Activated CD4-positive, alpha-beta T cell treated with anti-CD3 and anti-CD28 coated beads for 4 hours (primary cell): Measurements from ENCODE around the gene RPS19BP1.
A peak's percentile ranks its signal among the peaks of the same experiment; 100 is the strongest.

Experiments
- DNase-seq, 2 donors: peaks; one replicate each; pipeline ENCODE4 v3.0.0-alpha.2; 2020

RPS19BP1 gene

DNA sequence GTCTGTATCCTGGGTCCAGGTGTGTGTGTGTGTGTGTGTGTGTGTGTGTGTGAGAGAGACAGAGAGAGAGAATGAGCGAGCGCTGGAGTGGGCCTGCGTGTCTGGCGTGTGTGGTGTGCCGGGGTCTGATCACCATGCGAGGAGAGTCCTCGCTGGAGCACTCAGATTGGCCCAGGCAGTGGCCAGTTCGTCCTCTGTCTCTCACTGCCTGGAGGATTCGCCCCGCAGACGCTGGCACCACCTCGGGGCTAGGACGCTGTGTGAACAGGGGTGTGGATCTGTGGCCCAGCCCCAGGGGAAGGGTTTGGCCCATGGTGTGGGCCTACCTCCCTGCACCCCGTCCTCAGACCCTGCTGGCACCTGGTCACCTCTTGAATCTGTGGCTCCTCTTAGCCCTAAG, 26.4 kb upstream of the RPS19BP1 start:
- no peak for DNase-seq

DNA sequence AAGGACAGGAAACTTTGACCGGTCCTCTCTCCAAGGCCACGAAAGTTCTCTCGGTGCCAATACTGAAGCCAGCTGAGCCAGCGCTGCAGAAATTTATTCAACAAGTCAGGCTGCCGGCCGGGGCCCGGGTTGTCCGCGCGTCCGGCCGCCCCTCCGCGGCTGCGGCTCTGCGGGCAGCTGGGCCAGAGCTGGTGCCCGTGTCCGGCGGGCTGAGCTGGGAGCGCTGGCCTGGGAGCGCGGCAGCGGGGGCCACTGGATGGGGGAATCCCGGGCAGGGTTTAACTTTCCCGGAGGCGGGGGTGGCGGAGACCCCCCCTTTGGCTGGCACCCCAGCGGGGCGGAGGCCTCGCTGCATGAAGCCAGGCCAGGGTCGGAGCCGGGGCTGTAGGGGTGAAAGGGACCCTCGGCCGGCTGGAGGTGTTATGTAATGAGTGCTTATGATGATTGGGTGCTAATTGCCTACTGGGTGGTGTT, 25.7 kb upstream of the RPS19BP1 start:
- DNase-seq = no peak

DNA sequence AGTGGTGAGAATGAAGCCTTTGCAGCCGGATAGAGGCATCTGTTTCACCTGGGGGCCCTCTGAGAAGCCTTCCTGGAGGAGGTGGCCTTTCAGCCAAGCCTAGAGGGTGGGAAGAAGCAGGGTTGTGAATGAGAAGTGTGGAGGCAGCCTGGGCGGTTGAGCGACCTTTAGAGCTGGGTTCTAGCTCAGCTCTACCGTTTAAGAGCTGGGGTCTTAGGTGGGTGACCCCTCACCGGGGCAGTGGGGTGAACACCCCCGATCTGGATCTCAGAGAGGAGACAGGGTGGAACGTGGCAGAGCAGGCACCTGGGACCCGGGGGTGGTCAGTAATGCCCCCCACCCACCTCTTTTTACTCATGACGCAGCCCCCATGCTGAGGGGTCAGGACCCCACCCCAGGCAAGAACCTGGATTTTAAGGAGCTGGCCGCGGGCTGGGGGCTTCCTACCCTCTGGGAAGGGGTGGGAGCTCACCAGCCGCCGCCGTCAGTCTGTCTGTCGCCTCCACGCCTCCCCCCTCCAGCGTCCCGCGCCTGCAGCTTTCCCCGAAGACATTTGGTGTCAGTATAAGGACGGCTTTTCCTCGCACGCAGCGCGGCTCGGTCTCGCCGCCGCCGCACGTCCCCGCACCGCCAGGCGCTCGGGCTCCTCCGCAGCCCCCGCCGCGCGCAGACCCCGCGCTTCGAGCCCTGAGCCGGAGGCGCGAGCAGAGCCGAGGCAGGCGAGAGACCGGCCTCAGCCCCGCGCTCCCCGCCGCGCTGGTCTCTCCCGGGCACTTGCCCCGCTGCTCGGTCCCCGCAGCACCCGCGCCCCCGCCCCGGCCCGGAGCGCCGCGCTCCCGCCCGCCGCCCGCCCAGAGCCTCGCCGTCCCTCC, 24.7 kb upstream of the RPS19BP1 start:
- peak; percentile 51 for DNase-seq

DNA sequence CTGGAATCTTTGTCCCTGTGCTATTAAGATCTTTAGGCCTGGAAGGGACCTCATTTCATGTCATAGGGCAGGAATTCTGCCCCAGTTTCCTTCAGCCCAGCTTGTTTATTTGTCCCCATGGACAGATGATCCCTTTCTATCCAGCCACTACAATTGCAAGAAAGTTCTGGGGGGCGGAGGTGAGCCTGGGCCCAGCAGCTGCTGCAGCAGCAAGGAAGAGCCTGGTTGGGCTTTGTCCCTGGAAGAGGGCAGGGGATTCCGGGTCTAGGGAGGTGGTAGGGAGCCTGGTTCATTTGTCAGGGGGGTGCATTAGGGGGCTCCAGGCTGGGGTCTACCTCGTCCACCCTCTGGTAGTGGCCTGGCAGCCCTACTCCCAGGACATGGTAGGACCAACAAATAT, 21.6 kb upstream of the RPS19BP1 start:
- no peak for DNase-seq

DNA sequence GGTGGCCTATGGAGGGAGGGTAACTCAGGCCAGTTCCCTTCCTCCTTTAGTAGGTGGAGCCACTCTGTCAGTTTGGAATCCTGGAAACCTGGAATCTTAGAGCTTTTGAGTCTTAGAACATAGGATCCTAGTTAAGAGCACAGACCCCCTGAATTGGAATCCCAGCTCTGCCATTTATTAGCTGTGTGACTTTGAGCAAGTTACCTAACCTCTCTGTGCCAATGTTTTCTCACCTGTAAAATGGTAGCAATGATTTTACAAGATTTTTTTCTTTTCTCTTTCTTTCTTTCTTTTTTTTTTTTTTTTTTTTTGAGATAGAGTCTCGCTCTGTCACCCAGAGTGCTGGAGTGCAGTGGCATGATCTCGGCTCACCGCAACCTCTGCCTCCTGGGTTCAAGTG, 20.9 kb upstream of the RPS19BP1 start:
- DNase-seq = no peak

DNA sequence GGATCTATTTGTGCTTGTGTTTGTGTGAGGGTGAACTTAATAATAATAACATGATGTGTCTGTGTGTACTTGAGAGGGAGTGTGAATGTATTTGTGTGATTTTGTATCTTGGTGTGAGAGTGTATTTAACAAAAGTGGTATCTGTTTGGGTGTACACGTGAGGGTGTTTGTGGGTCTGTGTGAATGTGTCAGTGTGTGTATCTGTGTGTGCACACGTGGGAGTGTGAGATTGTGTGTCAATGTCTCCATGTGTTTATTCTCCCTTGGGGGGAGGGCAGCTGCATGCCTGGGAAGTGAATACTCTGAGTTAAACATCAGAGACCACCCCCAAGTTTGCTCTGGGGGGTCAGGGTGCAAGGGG, 15.0 kb upstream of the RPS19BP1 start:
- DNase-seq = no peak

DNA sequence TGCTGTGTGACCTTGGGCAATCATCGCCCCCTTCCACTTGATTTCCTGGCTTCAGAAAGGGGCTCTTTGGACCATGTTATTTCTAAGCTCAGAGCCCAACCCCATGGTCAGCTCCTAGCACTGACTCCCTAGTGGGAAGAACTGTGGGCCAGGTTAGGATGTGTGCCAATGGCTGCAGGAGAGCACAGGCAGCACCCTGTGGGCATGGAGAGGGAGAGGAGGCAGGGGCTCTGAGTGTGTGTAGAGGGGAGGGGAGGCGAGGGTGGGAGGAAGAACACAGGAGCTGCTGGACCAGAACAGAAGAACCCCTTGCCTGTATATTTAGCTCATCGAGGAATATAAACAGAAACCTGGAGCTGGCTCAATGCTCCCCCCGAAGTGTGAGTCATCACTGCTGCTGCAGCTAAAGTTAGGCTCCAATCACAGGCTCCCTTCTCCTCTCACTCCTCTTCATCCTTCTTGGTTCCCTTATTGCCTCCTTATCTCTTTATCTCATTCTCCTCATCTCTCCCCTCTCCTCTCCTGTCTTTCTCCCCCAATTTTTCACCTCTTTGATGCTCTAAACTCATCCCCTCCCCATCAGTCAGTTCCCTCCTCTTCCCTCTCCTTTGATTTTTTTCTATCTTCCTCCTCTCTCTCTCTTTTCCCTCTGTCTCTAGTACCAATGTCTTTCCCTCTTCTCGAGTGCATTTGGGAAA, 14.5 kb upstream of the RPS19BP1 start:
- no peak for DNase-seq

DNA sequence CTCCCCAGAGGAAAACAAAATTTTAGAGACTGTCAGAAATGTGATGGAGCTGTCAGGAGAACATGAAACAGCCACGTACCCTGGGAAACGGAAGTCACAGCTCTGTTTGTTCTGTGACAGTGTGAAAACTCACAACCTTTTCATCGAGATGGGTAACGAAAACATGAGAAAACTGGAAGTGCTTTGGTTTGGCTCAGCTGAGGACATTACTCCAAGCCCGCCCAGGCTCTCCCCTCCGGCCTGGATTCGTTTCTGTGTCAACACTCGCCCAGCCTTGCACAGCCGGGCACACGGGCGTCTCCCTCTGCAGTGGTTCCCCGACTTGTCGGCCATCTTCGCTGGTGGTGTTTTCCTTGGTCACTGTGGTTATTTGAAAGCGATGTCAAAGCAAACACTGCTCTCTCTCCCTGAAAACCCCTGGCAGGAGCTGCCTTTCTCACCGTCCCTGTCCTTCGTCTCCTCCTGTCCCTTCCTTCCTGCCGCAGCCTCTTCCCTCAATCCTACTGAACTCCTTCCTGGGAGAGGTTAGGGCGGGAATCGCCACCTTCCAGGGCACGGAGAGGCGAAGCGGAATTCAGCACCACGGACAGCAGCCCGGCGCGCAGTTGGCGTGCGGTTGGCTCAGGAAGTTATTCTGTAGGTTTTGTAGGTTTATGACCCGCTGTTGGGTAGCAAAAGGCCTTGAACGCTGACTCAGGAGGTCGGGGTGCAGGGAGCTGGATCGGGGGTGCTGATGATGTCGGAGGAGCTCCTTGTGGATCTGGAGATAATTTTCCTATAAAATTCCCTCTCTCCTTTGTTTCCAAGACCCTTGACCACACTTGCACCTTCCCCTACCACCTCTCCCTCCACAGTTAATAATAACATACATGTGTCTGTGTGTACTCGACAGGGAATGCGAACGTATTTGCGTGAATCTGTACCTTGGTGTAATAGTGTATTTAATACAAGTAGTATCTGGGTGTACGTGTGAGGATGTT, 13.1 kb upstream of the RPS19BP1 start:
- peak; percentile 56 to 70 for DNase-seq

DNA sequence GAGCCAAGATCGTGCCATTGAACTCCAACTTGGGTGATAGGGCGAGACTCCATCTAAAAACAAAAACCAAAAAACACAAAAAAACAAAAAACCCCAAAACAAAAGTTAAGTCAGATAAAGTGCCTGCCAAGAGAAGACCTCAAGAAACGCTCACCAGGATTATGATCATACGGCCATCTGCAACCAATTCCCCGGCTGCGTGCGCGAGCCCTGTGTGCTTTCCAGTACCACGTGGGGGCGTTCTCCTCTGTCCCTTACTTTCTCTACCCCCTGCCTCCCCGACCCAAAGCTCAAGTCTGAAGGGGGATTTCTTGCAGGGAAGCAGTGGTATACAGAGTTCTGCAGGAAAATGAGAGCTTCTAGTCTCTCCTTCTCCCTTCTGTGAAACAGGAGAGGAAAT, 10.5 kb upstream of the RPS19BP1 start:
- DNase-seq = no peak

DNA sequence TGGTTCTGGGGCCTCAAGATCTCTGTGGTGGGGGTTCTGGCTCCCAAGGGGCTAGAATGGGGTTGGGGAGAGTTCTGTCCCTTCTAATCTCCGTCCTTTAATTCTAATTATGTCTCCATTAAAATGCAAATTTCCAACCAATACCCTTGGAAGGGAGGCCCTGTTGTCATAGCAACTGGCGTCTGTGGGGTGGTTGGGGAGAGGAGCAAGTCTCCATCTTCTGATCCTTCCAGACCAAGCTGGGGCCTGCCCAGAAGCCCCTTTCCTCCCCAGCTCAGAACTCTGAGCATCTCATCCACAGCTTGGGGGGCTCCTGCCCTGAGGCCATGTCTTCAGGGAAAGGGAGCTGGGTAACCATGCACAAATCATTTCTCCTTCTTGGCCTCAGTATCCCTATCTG, 5.4 kb upstream of the RPS19BP1 start:
- DNase-seq = no peak

DNA sequence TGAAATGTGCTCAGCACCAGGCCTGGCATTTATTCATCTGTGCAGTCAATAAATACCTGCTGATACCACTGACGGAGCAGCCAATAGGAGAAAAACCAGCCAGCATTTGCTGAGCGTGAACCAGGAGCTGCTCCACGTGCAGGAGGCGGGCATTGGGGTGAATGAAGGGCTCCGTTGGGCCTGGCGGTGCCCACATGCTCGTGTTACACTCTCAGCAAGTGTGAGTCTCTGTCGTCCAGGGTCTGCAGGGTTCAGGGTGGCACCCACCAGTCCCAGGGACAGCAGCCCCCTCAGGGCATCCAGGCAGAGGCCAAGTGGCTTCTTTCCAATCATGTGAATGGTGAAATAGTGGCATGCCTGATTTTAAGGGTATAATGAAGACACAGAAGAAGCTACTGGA, 4.2 kb upstream of the RPS19BP1 start:
- DNase-seq = no peak

DNA sequence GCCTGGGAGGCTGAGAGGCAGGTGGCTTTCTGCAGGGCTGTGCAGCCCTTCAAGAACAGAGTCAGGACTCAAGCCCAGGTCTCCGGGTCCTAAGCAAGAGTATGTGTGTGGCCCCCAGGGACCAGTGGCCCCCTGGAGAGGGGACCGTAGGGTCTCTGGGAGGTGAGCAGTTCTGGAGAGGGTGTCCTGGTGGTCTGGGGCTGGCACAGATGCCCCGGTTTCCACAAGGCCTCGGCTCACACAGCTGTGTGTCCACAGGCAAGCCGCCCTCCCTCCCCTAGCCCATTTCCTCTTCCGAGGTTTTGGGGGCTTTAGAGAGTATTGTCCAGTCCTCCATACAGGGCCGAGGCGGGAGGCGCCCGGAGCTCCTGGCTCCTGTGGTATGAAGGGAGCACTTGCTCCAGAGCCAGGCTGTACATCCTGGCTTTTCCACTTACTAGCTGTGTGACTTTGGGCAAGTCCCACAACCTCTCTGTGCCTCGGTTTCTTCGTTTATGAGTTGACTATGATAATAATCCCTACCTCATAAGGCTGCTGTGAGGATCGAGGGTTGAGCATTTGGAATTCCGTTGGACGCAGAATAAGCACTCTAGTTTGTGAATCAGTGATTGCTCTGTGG, 3.4 kb upstream of the RPS19BP1 start:
- no peak for DNase-seq

DNA sequence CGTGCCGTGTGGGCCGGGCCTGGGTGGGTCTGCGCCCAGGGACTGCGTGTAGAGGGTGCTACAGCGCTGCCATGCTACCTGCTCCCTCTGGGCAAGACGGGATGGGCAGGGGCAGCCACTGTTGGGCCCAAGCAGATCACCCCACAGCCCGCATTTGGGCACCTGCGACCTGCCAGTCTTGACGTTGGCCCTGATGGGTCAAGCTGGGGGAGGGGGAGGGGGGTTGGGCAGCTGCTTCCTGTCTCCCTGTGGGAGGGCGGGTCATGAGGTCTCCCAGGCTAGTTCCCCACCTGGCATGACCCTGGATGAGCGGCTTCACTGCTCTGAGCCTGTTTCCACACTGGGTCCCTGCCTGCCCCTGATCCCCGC, 2.8 kb upstream of the RPS19BP1 start:
- DNase-seq = no peak

DNA sequence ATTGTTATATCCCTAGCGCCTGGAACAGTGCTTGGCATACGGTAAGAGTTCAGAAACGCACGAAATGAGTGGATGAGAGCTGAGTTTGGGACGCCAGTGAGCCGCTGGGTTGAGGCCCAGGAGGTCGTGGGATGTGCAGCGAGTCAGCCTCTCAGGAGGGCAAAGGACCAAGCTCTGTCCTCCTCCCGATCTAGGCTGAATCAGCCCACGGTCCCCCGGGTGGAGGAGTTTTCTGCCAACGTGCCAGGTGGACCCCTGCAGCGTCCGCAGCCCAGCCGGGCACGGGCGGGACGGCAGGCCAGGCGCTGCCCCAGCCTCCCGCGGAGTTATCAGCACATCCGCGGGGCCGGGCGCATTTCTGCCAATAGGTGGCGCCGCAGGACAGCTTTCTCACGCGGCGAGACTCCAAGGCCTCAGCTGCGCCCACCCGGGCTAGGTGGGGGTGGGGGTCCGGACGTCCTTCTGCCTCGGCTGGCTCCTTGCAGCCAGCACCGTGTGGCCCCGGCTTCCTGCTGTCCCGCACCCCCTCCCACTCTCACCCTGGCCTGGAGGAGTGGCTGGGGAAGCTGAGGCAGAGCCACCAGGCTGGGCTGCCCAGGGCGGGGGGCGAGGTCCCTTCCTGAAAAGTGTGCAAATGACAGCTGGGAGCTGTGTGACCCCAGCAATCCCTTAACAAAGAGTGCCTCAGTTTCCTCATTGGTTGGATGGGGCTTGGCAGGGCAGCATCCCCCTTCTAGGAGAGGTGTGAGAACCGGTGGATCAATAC, 2.2 kb upstream of the RPS19BP1 start:
- DNase-seq = peak; percentile 74 to 82

DNA sequence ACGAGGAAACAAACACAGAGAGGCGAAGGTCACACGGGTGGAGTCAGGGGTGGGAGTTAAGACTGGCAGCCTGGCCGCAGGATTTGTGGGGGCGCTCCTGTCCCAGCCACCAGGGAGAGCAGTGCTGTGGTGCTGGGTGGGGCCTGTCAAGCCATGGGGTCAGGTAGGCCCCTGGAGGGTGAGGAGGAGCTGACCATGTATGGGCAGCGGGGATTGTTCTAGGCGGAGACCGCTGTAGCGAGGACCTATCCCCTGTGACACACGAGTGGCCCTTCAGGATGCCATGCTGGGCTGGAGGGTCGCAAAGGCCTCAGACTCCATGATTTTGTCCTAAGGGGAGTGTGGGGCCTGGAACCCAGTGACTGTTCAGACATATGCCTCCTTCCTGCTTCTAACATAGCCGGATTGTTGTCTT, 1.6 kb upstream of the RPS19BP1 start:
- DNase-seq = no peak

DNA sequence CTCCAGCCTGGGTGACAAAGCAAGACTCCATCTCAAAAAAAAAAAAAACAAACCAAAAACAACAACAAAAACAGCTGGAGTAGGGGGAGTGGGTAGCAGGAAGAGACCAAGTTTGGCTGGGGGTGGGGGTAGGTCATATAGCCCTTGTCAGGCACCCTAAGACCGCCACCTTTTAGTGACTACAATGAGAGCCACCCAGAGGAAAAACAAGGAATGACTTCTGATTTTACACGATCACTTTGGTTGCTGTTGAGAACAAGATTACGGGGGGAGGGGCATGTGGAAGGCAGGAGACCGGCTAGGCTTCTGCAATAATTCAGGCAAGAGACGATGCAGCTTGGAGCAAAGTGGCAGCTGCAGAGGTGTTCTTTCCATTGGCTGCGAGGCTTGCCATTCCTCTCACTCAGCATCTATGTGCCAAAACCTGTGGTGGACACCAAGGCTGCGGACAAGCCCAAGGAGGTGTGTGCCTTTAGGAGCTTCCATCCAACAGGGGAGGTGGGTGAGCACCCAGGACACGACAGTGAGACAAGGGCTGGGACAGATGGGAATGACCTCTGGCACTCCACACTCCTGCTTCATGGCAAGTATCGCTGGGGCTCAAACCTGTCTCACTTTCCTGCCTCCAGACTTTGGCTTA, 1.7 kb downstream of the RPS19BP1 start:
- DNase-seq = no peak

DNA sequence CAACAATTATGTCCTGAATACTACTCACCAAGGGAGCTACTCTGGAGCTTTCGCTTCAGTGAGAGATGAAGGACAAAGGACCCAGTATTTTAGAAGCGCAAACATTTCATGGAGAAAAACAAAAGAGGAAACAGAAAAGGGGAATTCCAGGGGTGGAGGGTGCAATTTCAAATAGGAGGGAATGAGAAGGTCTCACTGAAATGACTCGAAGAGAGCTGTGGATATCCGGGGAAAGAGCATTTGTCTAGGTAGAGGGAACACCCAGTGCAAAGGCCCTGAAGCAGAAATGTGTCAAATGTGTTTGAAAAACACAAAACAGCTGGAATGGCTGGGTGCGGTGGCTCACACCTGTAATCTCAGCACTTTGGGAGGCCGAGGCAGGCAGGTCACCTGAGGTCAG, 2.4 kb downstream of the RPS19BP1 start:
- DNase-seq = no peak

DNA sequence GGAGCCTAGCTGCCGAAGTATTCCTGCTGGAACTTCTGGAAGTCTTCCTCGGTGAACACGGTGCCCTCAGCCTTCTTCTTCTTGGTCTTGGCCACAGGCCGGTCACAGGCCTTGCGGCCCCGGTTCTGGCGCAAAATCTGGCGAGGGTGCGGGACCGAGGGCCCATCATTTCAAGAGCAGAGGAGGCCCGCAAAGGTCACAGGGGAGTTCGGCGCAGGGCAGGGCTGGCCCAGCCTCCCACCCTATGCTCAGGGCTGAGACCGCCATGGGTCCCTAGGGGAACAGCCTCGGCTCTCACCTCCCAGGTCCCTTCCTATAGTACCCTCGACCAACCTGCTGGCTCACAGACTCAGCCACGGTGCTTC, 3.1 kb downstream of the RPS19BP1 start:
- no peak for DNase-seq

DNA sequence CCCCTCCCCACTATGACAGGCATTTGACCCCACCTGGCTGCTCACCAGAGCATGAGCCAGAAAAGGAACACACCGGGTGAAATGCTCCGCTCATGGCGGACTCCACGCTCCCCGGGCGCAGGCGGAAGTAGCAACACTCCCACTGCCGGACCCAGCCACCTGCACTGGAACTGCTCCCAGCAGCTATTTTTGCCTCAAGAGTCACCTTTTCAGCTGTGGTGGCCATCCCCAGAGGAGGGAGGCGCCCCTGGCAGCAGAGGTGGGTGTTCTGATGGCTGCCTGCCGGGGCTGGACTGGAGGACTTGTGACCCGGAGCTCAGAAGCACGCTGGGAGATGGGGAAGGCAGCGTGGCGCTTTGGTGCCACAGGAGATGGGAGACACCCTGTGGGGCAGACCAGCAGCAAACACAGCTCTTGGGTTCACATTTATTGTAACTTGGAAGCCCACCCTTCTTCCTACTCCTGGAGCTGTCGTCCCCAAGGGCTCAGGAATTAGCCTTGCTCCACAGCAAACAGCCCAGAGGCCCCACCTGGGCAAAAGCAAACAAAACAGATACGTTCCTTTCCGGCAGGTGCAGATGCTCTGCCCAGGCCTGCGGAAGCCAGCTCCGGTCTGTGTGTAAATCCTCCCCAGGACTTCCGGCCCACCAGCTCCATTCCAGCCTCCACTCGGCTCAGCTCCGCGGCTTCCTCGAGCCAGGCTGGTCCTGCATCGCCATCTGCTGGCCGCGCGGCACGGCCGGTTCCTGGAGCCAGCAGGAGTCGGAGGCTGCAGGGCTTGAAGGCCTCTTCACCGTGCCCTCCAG, 3.7 kb downstream of the RPS19BP1 start:
- DNase-seq = peak; percentile 84 to 86

DNA sequence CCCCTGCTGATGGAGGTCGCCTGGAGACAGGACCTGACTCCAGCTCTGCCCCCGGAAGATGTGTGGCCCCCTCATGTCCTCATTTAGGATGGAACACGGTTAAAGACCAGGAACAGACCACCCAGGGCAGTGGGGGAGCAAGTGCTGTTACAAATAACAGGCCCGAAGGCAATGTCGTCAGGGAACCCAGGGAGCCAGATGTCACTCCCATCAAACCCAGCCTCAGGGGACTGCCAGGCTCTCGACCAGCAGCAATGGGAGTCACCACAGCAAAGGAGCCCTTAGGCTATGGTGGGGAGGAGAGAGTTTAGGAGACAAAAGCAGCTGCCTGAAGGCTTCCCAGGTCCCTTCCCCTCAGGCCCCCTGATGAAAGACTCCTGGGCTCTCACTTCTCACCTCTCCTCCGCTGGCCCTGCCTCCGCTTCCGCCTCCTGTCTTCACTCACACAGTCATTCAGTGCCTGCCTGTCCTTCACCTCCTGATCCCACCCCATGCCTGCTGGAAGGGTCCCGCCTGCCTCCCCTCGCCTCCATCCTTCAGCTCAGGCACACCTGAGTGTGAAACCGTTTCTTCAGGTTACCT, 4.4 kb downstream of the RPS19BP1 start:
- no peak for DNase-seq
